HL-60 (cell line): Measurements from ENCODE around the gene BCAN.

Experiments used
- DNase-seq, 2 experiments: peaks; one replicate each; pipeline ENCODE4 v3.0.0-alpha.2; 2010 to 2020; ENCODE audit warnings: low read depth in 1 of 2, low spot score in 1 of 2
- H3K27ac ChIP-seq: fragments of 250-450 bp; sonication (Bioruptor Pico); replicated peaks from 2 replicates; pipeline ENCODE4 v1.5.1; 2020; ENCODE audit warnings: mild to moderate bottlenecking, moderate library complexity
- H3K27me3 ChIP-seq: fragments of 250-450 bp; sonication (Bioruptor Pico); 2 replicates; pipeline ENCODE4 v1.5.1; 2021; ENCODE audit warnings: mild to moderate bottlenecking, moderate library complexity; ENCODE audit not compliant: insufficient read depth, poor library complexity, severe bottlenecking
- H3K4me3 ChIP-seq: replicated peaks from 2 replicates; pipeline ENCODE4 v1.5.1; 2011; ENCODE audit warnings: mild to moderate bottlenecking, control low read depth, low read length; ENCODE audit not compliant: insufficient read depth
- CTCF ChIP-seq: IDR thresholded peaks from one replicate; pipeline ENCODE4 v1.5.1; 2011; ENCODE audit warnings: low read length, control low read depth, inconsistent platforms; ENCODE audit not compliant: insufficient read depth
- GABPA ChIP-seq: IDR thresholded peaks from 2 replicates; pipeline ENCODE4 v1.6.1; 2012; ENCODE audit warnings: low read depth
- POLR2AphosphoS5 ChIP-seq: IDR thresholded peaks from 2 replicates; pipeline ENCODE4 v1.6.1; 2012; ENCODE audit warnings: low read depth
- REST ChIP-seq: IDR thresholded peaks from 2 replicates; pipeline ENCODE4 v1.6.1; 2012; ENCODE audit warnings: low read depth; ENCODE audit not compliant: insufficient replicate concordance
- SPI1 ChIP-seq: IDR thresholded peaks from 2 replicates; pipeline ENCODE4 v1.6.1; 2012; ENCODE audit warnings: low read depth, mild to moderate bottlenecking, borderline replicate concordance

Gene BCAN

GRCh38 chr1:156648496-156648895 is 6.6 kb downstream of the BCAN start:
- TF ChIP-seq GABPA (no peak), SPI1 (no peak), CTCF (no peak), POLR2AphosphoS5 (no peak), REST (no peak)
- H3K27ac ChIP-seq = no peak overlapping the region
- DNase-seq = no peak
- H3K4me3 ChIP-seq = no peak overlapping the region
- H3K27me3 ChIP-seq = peaks cover 20% of the 10 kb centered on the region

GRCh38 chr1:156648951-156649350 is 7.0 kb downstream of the BCAN start:
- TF ChIP-seq POLR2AphosphoS5 = no peak
- no peak for TF ChIP-seq CTCF
- no peak for TF ChIP-seq GABPA
- TF ChIP-seq REST = no peak
- no peak for TF ChIP-seq SPI1
- H3K27ac ChIP-seq = no peak overlapping the region
- DNase-seq = no peak
- H3K4me3 ChIP-seq = no peak overlapping the region
- peaks cover 20% of the 10 kb centered on the region for H3K27me3 ChIP-seq

GRCh38 chr1:156652131-156652991 is 10.4 kb downstream of the BCAN start:
- DNase-seq = peak in 1 of 2 experiments; percentile 35
- H3K27me3 ChIP-seq = peaks cover 15% of the 10 kb centered on the region
- no peak overlapping the region for H3K4me3 ChIP-seq
- no peak overlapping the region for H3K27ac ChIP-seq
- TF ChIP-seq REST = peak; percentile 98
- no peak for TF ChIP-seq GABPA
- no peak for TF ChIP-seq CTCF
- no peak for TF ChIP-seq POLR2AphosphoS5
- TF ChIP-seq SPI1 = peak; percentile 40; the same call in 1 of the 2 replicates
